HAP-1 (cell line): ENCODE results near the gene GDA.
A peak's percentile ranks its signal among the peaks of the same experiment; 100 is the strongest.
"Not testable (repeated sequence)": the region's sequence is repeated elsewhere in the genome, so short reads cannot be mapped to it uniquely, and the experiment has no call there.

Experiments used
- DNase-seq, 2 experiments: peaks; one replicate each; pipeline ENCODE4 v3.0.0-alpha.2; 2016 to 2020; ENCODE audit warnings: low spot score in 2 of 2
- H3K27me3 ChIP-seq: fragments of 250-450 bp; sonication (Bioruptor Pico); 2 replicates; pipeline ENCODE4 v1.5.1; 2020; ENCODE audit warnings: low read depth, mild to moderate bottlenecking, moderate library complexity
- H3K36me3 ChIP-seq: fragments of 250-450 bp; sonication (Bioruptor Pico); replicated peaks from 2 replicates; pipeline ENCODE4 v1.5.1; 2020; ENCODE audit warnings: mild to moderate bottlenecking
- H3K4me1 ChIP-seq: fragments of 250-450 bp; sonication (Bioruptor Pico); 2 replicates; pipeline ENCODE4 v1.5.1; 2020; ENCODE audit warnings: mild to moderate bottlenecking
- H3K4me3 ChIP-seq: fragments of 250-450 bp; sonication (Bioruptor Pico); 2 replicates; pipeline ENCODE4 v1.5.1; 2020; ENCODE audit warnings: mild to moderate bottlenecking, moderate library complexity
- H3K9me3 ChIP-seq: fragments of 250-450 bp; sonication (Bioruptor Pico); 2 replicates; pipeline ENCODE4 v1.5.1; 2020; ENCODE audit warnings: mild to moderate bottlenecking, moderate library complexity
- in situ Hi-C: fragments of 300-500 bp; cut with MboI; formaldehyde crosslinking; loops from 3 replicates; pipeline ENCODE4 v1.14.3; 2020; ENCODE audit warnings: low sequenced_read_pairs, inconsistent platforms, mixed read lengths

The GDA gene

DNA sequence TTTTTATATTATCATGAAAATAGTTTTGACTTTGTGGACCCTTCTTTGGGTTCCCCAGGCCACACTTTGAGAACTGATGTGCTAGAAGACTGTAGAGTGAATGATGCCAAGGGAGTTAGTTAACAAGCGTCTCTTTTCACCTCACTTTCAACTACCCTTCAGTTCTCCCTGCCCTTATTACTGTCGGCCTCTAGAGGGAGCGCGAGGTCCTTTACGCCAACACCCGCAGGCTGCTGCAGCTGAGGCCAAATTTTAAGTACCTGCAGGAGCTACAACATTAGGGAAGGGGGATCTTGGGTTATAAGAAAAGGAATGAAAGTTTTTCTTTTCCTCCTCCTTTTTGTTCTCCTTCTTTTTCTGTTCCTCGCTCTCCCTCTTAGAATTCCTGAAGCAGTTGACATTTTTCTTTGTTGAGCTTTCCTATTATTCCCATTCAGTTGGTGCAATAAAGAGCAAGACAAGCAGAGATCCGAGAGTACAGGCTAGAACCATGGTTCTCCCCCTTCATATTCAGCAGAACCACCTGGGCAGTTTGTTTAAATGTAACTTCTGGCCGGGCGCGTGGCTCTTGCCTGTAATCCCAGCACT, 131.8 kb downstream of the GDA start:
- H3K36me3 ChIP-seq, result no peaks in the 10 kb centered on the region
- H3K4me3 ChIP-seq, result no peak overlapping the region
- no peaks in the 10 kb centered on the region for H3K9me3 ChIP-seq
- DNase-seq, result peak; percentile 80 to 85
- H3K27me3 ChIP-seq, result no peaks in the 10 kb centered on the region
- H3K4me1 ChIP-seq, result peaks cover 3% of the 10 kb centered on the region; the same call in 1 of the 2 replicates
- in situ Hi-C loops, result loop anchor here (5.0 to 25.0 kb wide), 3 partner anchors 311 to 906 kb away; no protein-coding TSS in a partner anchor

DNA sequence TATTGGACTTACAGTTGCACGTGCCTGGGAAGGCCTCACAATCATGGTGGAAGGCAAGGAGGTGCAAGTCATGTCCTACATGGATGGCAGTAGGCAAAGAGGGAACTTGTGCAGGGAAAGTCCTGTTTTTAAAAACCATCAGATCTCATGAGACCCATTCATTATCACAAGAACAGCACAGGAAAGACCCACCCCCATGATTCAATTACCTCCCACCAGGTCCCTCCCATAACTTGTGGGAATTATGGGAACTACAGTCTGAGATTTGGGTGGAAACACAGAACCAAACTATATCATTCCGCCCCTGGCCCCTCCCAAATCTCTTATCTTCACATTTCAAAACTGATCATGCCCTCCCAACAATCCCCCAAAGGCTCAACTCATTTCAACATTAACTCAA, 140.2 kb downstream of the GDA start:
- Histone ChIP-seq H3K4me1 (peaks cover 13% of the 10 kb centered on the region), H3K36me3 (no peaks in the 10 kb centered on the region), H3K9me3 (peaks cover 2% of the 10 kb centered on the region; the same call in 1 of the 2 replicates), H3K4me3 (no peak overlapping the region), H3K27me3 (no peaks in the 10 kb centered on the region)
- in situ Hi-C loops, result loop anchor here (25.0 kb wide), 1 partner anchor 898 kb away; no protein-coding TSS in a partner anchor
- no peak for DNase-seq

DNA sequence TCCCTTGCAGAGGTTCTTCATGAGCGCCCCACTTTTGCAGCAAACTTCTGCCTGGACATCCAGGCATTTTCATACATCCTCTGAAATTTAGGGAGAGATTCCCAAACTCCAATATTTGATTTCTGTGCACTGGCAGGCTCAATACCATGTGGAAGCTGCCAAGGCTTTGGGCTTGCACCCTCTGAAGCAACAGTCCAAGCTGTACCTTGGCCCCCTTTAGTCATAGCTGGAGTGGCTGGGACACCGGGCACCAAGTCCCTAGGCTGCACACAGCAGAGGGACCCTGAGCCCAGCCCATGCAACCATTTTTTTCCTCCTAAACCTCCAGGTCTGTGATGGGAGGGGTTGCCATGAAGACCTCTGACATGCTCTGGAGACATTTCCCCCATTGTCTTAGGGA, 141.1 kb downstream of the GDA start:
- Histone ChIP-seq H3K27me3 (no peaks in the 10 kb centered on the region), H3K9me3 (peaks cover 2% of the 10 kb centered on the region; the same call in 1 of the 2 replicates), H3K4me3 (no peak overlapping the region), H3K36me3 (no peaks in the 10 kb centered on the region), H3K4me1 (peaks cover 13% of the 10 kb centered on the region)
- in situ Hi-C loops, result loop anchor here (25.0 kb wide), 1 partner anchor 897 kb away; no protein-coding TSS in a partner anchor
- DNase-seq, result no peak

DNA sequence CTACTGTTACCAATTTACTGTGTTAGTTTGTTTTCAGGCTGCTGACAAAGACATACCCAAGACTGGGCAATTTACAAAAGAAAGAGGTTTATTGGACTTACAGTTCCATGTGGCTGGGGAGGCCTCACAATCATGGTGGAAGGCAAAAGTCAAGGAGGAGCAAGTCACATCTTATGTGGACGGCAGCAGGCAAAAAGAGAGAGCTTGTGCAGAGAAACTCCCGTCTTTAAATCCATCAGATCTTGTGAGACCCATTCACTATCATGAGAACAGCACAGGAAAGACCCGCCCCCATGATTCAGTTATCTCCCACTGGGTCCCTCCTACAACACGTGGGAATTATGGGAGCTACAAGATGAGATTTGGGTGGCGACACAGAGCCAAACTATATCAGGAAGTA, 142.3 kb downstream of the GDA start:
- not testable (repeated sequence) for DNase-seq, H3K27me3 ChIP-seq, H3K36me3 ChIP-seq, H3K4me3 ChIP-seq, H3K9me3 ChIP-seq
- H3K4me1 ChIP-seq, result peaks cover 13% of the 10 kb centered on the region
- in situ Hi-C loops, result loop anchor here (25.0 kb wide), 1 partner anchor 896 kb away; no protein-coding TSS in a partner anchor

DNA sequence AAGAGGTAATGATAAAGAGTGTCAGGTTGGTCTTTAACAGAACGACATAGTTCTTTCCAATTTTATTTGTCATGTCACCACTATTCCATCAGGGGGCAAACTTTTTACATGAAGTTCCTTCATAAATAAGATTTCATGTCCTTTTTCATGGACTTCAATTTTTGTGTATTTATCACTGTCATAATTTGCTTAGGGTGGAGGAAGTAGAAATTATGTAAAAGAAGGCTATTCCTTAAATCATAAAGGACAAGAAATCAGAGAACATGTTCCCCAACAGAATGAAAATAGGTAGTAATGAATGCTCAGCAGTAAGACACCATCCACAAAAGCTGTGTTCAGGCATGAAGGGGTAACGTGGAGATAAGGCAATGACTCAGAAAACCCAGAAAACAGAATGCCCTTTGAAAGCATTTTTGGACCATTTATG, 143.0 kb downstream of the GDA start:
- peak in 1 of 2 experiments; percentile 36 for DNase-seq
- Histone ChIP-seq H3K36me3 (no peaks in the 10 kb centered on the region), H3K4me3 (no peak overlapping the region), H3K4me1 (peaks cover 13% of the 10 kb centered on the region), H3K27me3 (no peaks in the 10 kb centered on the region), H3K9me3 (peaks cover 2% of the 10 kb centered on the region; the same call in 1 of the 2 replicates)
- in situ Hi-C loops, result loop anchor here (25.0 kb wide), 1 partner anchor 895 kb away; no protein-coding TSS in a partner anchor

DNA sequence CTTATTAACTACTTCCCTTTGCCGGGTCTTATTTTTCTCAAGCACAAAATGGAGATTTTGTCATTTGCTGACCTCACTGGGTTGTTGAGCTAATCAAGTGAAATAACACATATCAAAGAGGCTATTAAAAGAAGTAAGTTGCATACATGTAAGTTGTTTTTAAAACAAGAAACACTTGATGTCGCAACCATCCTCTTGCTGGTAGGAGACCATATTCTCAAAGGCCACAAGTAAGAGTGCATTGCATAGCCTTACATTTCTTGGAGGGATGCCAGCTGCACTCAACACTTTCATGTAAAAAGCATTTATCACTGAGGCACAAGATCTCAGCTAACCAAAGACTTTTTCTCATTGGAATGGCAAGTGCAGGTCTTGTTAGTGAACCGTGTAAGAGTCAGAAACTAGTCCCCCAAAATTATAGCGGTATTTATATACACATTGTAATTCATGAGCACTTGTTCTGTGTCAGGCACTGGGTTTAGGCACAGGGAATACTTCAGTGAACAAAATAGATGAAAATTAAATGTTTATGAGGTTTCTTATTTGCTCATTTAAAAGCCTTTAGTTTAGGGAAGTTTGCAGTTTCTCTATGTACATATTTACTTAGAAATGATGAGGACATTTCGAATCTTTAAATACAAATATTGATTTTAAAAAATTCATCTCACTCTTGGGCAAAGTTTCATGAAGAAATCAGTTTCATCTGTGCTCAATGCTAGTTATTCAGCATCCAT, 143.8 kb downstream of the GDA start:
- peaks cover 13% of the 10 kb centered on the region for H3K4me1 ChIP-seq
- in situ Hi-C loops, result loop anchor here (25.0 kb wide), 1 partner anchor 894 kb away; no protein-coding TSS in a partner anchor
- peak; percentile 73 to 74 for DNase-seq
- H3K27me3 ChIP-seq, result no peaks in the 10 kb centered on the region
- H3K4me3 ChIP-seq, result no peak overlapping the region
- H3K36me3 ChIP-seq, result no peaks in the 10 kb centered on the region
- H3K9me3 ChIP-seq, result peaks cover 2% of the 10 kb centered on the region; the same call in 1 of the 2 replicates

DNA sequence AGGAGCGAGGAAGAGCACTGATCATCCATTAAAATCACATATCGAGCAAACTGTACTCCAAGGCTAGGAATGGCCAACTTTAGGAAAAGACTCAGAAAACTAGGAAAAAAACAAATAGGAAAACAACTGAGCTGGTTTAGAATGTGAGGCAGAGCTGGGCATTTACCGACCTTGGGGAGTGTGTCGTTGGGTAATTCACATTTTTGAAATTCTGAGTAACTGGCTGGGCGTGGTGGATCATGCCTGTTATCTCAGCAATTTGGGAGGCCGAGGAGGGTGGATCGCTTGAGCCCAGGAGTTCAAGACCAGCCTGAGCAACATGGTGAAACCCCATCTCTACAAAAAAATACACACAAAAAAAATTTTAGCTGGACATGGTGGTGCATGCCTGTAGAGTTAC, 145.7 kb downstream of the GDA start:
- Histone ChIP-seq H3K4me3 (no peak overlapping the region), H3K27me3 (no peaks in the 10 kb centered on the region), H3K4me1 (peaks cover 13% of the 10 kb centered on the region), H3K9me3 (peaks cover 2% of the 10 kb centered on the region; the same call in 1 of the 2 replicates), H3K36me3 (no peaks in the 10 kb centered on the region)
- DNase-seq, result no peak
- in situ Hi-C loops, result loop anchor here (25.0 kb wide), 1 partner anchor 892 kb away; no protein-coding TSS in a partner anchor

DNA sequence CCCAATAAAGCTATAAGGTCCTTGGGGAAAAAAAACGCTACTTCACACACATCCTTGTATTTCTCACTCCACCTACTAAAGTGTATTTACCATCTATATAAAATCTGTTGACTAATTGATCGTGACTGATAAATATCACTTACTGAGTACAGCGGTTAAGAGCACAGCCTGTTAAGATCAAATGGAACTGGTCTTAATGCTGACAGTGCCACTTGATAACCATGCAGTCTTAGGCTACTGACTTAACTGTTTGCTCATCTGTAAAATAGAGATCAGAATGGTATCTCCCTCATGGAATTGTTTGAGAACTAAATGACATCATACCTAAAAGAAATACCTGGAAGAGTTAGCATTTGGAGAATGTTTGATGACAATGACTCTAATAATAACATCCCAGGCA, 148.3 kb downstream of the GDA start:
- peaks cover 9% of the 10 kb centered on the region for H3K4me1 ChIP-seq
- no peak overlapping the region for H3K4me3 ChIP-seq
- in situ Hi-C loops, result loop anchor here (25.0 kb wide), 1 partner anchor 890 kb away; no protein-coding TSS in a partner anchor
- H3K36me3 ChIP-seq, result no peaks in the 10 kb centered on the region
- H3K9me3 ChIP-seq, result no peaks in the 10 kb centered on the region
- DNase-seq, result no peak
- no peaks in the 10 kb centered on the region for H3K27me3 ChIP-seq

DNA sequence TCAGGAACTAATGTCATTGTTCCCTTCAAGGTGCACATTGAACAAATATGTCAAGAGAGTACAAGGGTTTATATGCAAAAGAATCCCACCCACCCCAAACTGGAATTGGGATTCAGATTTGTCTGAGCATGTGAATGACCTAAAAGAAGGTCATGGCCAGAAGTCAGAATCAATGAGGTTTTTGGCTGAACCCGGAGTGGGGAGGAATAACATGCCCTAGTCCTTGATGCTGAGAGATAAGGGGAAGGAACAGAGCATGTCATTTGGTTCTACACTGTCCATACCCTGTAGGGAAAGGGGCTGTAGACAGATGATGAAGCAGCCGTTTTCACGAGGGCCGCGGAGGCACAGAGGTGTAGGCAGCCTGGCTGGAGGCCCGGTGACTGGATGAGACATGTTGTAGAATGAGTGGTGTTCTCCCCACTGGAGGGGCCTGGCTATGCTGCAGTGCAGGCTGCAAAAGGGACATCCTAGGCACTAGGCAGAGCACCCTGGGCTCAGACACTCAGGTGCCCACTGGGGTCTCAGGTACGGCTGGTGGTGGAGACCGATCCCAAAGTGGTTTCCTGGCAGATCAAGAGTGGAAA, 149.9 kb downstream of the GDA start:
- Histone ChIP-seq H3K27me3 (no peaks in the 10 kb centered on the region), H3K9me3 (no peaks in the 10 kb centered on the region), H3K36me3 (no peaks in the 10 kb centered on the region), H3K4me3 (no peak overlapping the region), H3K4me1 (no peaks in the 10 kb centered on the region; the same call in 1 of the 2 replicates)
- in situ Hi-C loops, result loop anchor here (25.0 kb wide), 1 partner anchor 888 kb away; no protein-coding TSS in a partner anchor
- DNase-seq, result no peak

DNA sequence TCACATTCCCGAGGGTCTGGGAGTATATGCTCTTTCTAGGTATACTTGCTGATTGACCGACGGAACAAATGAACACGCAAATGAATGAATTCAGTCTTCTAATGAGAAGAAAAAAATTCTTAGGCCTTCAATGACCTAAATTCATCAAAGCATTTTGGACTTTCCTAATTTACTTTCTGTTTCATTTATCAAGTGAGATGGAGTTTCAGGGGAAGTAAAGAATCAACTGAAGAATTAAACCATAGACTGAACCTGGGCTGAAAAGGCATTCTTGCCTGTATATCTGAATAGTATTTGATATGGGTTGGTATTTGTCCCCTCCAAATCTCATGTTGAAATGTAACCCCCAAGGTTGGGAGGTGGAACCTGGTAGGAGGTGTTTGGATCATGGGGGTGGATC, 151.6 kb downstream of the GDA start:
- no peaks in the 10 kb centered on the region for H3K4me1 ChIP-seq
- H3K9me3 ChIP-seq, result no peaks in the 10 kb centered on the region
- no peak overlapping the region for H3K4me3 ChIP-seq
- H3K36me3 ChIP-seq, result no peaks in the 10 kb centered on the region
- no peak for DNase-seq
- in situ Hi-C loops, result no loop called here
- H3K27me3 ChIP-seq, result no peaks in the 10 kb centered on the region
